K562 (cell line): Measurements from ENCODE around the gene COG4. TPM values are rescaled to one million over a fixed set of nuclear protein-coding genes. Genes with fewer than 3 reads are reported as not detected.

Experiments
- BCOR ChIP-seq: fragments of 450-650 bp; IDR thresholded peaks from 2 replicates; pipeline ENCODE4 v1.6.1; 2016
- CXXC5 ChIP-seq: fragments of 250-450 bp; sonication (Bioruptor Pico); IDR thresholded peaks from 2 replicates; pipeline ENCODE4 v1.8.0; 2022; ENCODE audit warnings: inconsistent platforms, mild to moderate bottlenecking, moderate library complexity
- ELK3 ChIP-seq: fragments of 450-650 bp; formaldehyde crosslinking; IDR thresholded peaks from 2 replicates; pipeline ENCODE4 v1.4.0; 2020; ENCODE audit warnings: mild to moderate bottlenecking
- FOXM1 ChIP-seq, 2 experiments: fragments of 450-650 bp in 1 of 2; sonication (generic) in 1 of 2; formaldehyde crosslinking in 1 of 2; IDR thresholded peaks; 2 replicates each; pipeline versions ENCODE4 v1.6.1 to v1.9.0; 2017 to 2022; ENCODE audit warnings: low read depth in 2 of 2, mild to moderate bottlenecking in 2 of 2, missing genetic modification reagents in 1 of 2, moderate library complexity in 1 of 2
- GABPB1 ChIP-seq: sonication (generic); formaldehyde crosslinking; IDR thresholded peaks from 2 replicates; pipeline ENCODE4 v1.8.0; 2022; ENCODE audit warnings: mild to moderate bottlenecking, missing genetic modification reagents
- HNRNPL ChIP-seq: fragments of 200-400 bp; formaldehyde crosslinking; IDR thresholded peaks from 2 replicates; pipeline ENCODE4 v1.6.1; 2017; ENCODE audit warnings: low read depth, mild to moderate bottlenecking, low read length
- NFXL1 ChIP-seq: fragments of 450-650 bp; formaldehyde crosslinking; IDR thresholded peaks from 2 replicates; pipeline ENCODE4 v1.4.0; 2021; ENCODE audit warnings: mild to moderate bottlenecking
- POLR3G ChIP-seq: IDR thresholded peaks from 2 replicates; pipeline ENCODE4 v1.6.1; 2011; ENCODE audit not compliant: insufficient read length, insufficient replicate concordance; ENCODE audit errors: extremely low read depth
- SFPQ ChIP-seq: fragments of 200-400 bp; formaldehyde crosslinking; IDR thresholded peaks from 2 replicates; pipeline ENCODE4 v1.6.1; 2017; ENCODE audit warnings: mild to moderate bottlenecking, low read depth, low read length, moderate library complexity
- ZFP30 ChIP-seq: fragments of 250-450 bp; sonication (Bioruptor Pico); IDR thresholded peaks from 2 replicates; pipeline ENCODE4 v1.8.0; 2022; ENCODE audit warnings: moderate library complexity, mild to moderate bottlenecking, inconsistent platforms, borderline replicate concordance
- ZNF121 ChIP-seq: sonication (generic); formaldehyde crosslinking; conservative IDR thresholded peaks from 2 replicates; pipeline ENCODE4 v1.8.0; 2022; ENCODE audit warnings: missing genetic modification reagents
- ZNF449 ChIP-seq: fragments of 250-450 bp; sonication (Bioruptor Pico); IDR thresholded peaks from 2 replicates; pipeline ENCODE4 v1.8.0; 2022; ENCODE audit warnings: moderate library complexity, mild to moderate bottlenecking, inconsistent platforms
- polyA plus RNA-seq, 8 experiments: library from polyadenylated mRNA; depleted of rRNA in 4 of 8; stranded (reverse) in 5 of 8; unstranded in 3 of 8; fragments of >200 nt; fragmentation: Nextera tagmentation in 2 of 8; fragmentation: Illumina TruSeq in 1 of 8; extraction: Ambion mirVana in 2 of 8; extraction: Trizol in 1 of 8; gene quantifications; 2 replicates each; pipeline versions ENCODE4 v1.2.1 to v1.2.3, GENCODE V29; 2011 to 2014; ENCODE audit warnings: inconsistent platforms in 1 of 8, missing spikeins in 1 of 8
- total RNA-seq, 7 experiments: library from RNA; depleted of rRNA in 6 of 7; stranded (reverse); fragments of >200 nt in 6 of 7; fragmentation: Illumina TruSeq in 2 of 7; extraction: Trizol in 2 of 7; gene quantifications; 2 replicates each; pipeline versions ENCODE4 v1.2.1 to v1.2.3, GENCODE V29; 2011 to 2021; ENCODE audit warnings: low replicate concordance in 1 of 7
- TF ChIP-seq, protein P1 (sequence below), 3 experiments: fragments of 200-800 bp in 1 of 3; fragments of 250-450 bp in 1 of 3; fragments of 450-650 bp in 1 of 3; sonication (Bioruptor Pico) in 1 of 3; sonication (Bioruptor generic) in 1 of 3; formaldehyde crosslinking in 1 of 3; IDR thresholded peaks; 2 replicates each; pipeline versions ENCODE4 v1.6.1 to v1.8.0; 2016 to 2022; ENCODE audit warnings: mild to moderate bottlenecking in 2 of 3, missing genetic modification characterization in 2 of 3, missing compliant biosample characterization in 1 of 3, moderate library complexity in 1 of 3
- TF ChIP-seq, protein P2 (sequence below): fragments of 150-350 bp; conservative IDR thresholded peaks from 2 replicates; pipeline ENCODE4 v1.6.1; 2014; ENCODE audit warnings: low read length

The COG4 gene
- total and polyA plus RNA-seq, 9 of the 15 experiments (the other 6 are each of a cell fraction or from before 2014, with no cell fraction given) = 13.7 to 73.9 (median 44.2) TPM

GRCh38 chr16:70523076-70523742, at the start of gene COG4 (continued):
- TF ChIP-seq, protein P1, sequence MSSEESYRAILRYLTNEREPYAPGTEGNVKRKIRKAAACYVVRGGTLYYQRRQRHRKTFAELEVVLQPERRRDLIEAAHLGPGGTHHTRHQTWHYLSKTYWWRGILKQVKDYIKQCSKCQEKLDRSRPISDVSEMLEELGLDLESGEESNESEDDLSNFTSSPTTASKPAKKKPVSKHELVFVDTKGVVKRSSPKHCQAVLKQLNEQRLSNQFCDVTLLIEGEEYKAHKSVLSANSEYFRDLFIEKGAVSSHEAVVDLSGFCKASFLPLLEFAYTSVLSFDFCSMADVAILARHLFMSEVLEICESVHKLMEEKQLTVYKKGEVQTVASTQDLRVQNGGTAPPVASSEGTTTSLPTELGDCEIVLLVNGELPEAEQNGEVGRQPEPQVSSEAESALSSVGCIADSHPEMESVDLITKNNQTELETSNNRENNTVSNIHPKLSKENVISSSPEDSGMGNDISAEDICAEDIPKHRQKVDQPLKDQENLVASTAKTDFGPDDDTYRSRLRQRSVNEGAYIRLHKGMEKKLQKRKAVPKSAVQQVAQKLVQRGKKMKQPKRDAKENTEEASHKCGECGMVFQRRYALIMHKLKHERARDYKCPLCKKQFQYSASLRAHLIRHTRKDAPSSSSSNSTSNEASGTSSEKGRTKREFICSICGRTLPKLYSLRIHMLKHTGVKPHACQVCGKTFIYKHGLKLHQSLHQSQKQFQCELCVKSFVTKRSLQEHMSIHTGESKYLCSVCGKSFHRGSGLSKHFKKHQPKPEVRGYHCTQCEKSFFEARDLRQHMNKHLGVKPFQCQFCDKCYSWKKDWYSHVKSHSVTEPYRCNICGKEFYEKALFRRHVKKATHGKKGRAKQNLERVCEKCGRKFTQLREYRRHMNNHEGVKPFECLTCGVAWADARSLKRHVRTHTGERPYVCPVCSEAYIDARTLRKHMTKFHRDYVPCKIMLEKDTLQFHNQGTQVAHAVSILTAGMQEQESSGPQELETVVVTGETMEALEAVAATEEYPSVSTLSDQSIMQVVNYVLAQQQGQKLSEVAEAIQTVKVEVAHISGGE (CRISPR knock-in tag; IDR thresholded peaks at IDR 0.05) = peak in 1 of 3 experiments; percentile 85; a peak in 2 of 6 replicates
- TF ChIP-seq ELK3 (CRISPR knock-in tag) (no peak), SFPQ (no peak), FOXM1 (IDR thresholded peaks at IDR 0.05; ENCODE audit: low read depth) (peak; percentile 95), FOXM1 (CRISPR knock-in tag; IDR thresholded peaks at IDR 0.05; ENCODE audit: low read depth) (no peak), NFXL1 (CRISPR knock-in tag) (no peak), POLR3G (no peak), BCOR (no peak), ZNF449 (CRISPR knock-in tag) (no peak), ZFP30 (CRISPR knock-in tag) (no peak), HNRNPL (no peak), GABPB1 (CRISPR knock-in tag) (peak; percentile 91), CXXC5 (CRISPR knock-in tag) (peak; percentile 48; the same call in 1 of the 2 replicates), ZNF121 (CRISPR knock-in tag) (no peak)
- TF ChIP-seq, protein P2, sequence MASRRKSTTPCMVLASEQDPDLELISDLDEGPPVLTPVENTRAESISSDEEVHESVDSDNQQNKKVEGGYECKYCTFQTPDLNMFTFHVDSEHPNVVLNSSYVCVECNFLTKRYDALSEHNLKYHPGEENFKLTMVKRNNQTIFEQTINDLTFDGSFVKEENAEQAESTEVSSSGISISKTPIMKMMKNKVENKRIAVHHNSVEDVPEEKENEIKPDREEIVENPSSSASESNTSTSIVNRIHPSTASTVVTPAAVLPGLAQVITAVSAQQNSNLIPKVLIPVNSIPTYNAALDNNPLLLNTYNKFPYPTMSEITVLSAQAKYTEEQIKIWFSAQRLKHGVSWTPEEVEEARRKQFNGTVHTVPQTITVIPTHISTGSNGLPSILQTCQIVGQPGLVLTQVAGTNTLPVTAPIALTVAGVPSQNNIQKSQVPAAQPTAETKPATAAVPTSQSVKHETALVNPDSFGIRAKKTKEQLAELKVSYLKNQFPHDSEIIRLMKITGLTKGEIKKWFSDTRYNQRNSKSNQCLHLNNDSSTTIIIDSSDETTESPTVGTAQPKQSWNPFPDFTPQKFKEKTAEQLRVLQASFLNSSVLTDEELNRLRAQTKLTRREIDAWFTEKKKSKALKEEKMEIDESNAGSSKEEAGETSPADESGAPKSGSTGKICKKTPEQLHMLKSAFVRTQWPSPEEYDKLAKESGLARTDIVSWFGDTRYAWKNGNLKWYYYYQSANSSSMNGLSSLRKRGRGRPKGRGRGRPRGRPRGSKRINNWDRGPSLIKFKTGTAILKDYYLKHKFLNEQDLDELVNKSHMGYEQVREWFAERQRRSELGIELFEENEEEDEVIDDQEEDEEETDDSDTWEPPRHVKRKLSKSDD = no peak
